HepG2 (cell line): ENCODE results near the gene MAPK9. TPM values are rescaled to one million over a fixed set of nuclear protein-coding genes. Genes with fewer than 3 reads are reported as not detected.

Experiments used
- ATAC-seq: fragments of 200-7000 bp; cut with Tn5 transposase; 3 replicates; pipeline ENCODE4 v1.9.1; 2020; ENCODE audit warnings: mild to moderate bottlenecking, moderate library complexity
- BruUV-seq: library from RNA; stranded (reverse); fragments of 400-500 nt; replicated peaks from 2 replicates; lab custom pipeline; 2021; lab: Mats Ljungman, UMichigan
- CTCF ChIA-PET: fragments of 300-600 bp; formaldehyde crosslinking; extraction: SDS; loops from one replicate; lab custom pipeline; 2021; ENCODE audit warnings: low total read pairs, inconsistent platforms, low intra/inter-chr PET ratio; lab: Yijun Ruan, JAX
- POLR2A ChIA-PET: fragments of 350-600 bp; sonication (Branson Sonifier 250); formaldehyde crosslinking; loops from one replicate; lab custom pipeline; 2020; ENCODE audit warnings: antibody characterized with exemption, inconsistent platforms; lab: Yijun Ruan, JAX
- DNase-seq: peaks from one replicate; pipeline ENCODE4 v3.0.0-alpha.2; 2015; ENCODE audit warnings: low spot score
- FAIRE-seq: peaks from 3 replicates; lab custom pipeline; 2011; peaks lifted over from hg19 to GRCh38; lab: Jason Lieb, UNC
- H2AFZ ChIP-seq: one replicate; pipeline ENCODE4 v1.6.1; 2011; ENCODE audit warnings: low read length, inconsistent platforms
- H3K27ac ChIP-seq: fragments of 300-600 bp; 3 replicates; pipeline ENCODE4 v1.8.0; 2011; ENCODE audit warnings: mixed run types, mild to moderate bottlenecking, mixed read lengths, low read length, inconsistent platforms; ENCODE audit not compliant: insufficient read depth; ENCODE audit errors: extremely low read length
- H3K27me3 ChIP-seq, 2 experiments: fragments of 200-600 bp in 1 of 2; 2 replicates in 1 of 2; 3 replicates in 1 of 2; pipeline versions ENCODE4 v1.6.0 to v1.8.0; 2011; ENCODE audit warnings: low read length in 2 of 2, mild to moderate bottlenecking in 2 of 2, moderate library complexity in 2 of 2, inconsistent platforms in 1 of 2; ENCODE audit not compliant: insufficient read depth in 2 of 2, control insufficient read depth in 1 of 2
- H3K36me3 ChIP-seq, 2 experiments: fragments of 200-600 bp in 1 of 2; replicated peaks in 1 of 2; 2 replicates in 1 of 2; 3 replicates in 1 of 2; pipeline versions ENCODE4 v1.5.1 to v1.8.0; 2011; ENCODE audit warnings: low read length in 2 of 2, inconsistent platforms in 1 of 2; ENCODE audit not compliant: insufficient read depth in 2 of 2, control insufficient read depth in 1 of 2
- H3K4me1 ChIP-seq: 2 replicates; pipeline ENCODE4 v1.5.1; 2012; ENCODE audit warnings: low read length, inconsistent platforms; ENCODE audit not compliant: insufficient read depth
- H3K4me2 ChIP-seq: 2 replicates; pipeline ENCODE4 v1.6.0; 2011; ENCODE audit warnings: low read depth, low read length, inconsistent platforms
- H3K4me3 ChIP-seq, 3 experiments: fragments of 200-600 bp in 1 of 3; sonication (generic), shearing (Covaris generic) in 1 of 3; replicated peaks in 1 of 3; 2 replicates each; pipeline ENCODE4 v1.5.1; 2011 to 2016; ENCODE audit warnings: low read length in 3 of 3, inconsistent platforms in 2 of 3, low read depth in 2 of 3, mild to moderate bottlenecking in 2 of 3, control low read depth in 1 of 3, mixed read lengths in 1 of 3; ENCODE audit not compliant: insufficient read depth in 1 of 3
- H3K79me2 ChIP-seq: one replicate; pipeline ENCODE4 v1.6.1; 2011; ENCODE audit warnings: low read length, inconsistent platforms; ENCODE audit not compliant: insufficient read depth
- H3K9ac ChIP-seq: 2 replicates; pipeline ENCODE4 v1.6.0; 2011; ENCODE audit warnings: mild to moderate bottlenecking, low read depth, low read length, inconsistent platforms; ENCODE audit not compliant: insufficient read depth
- H3K9me3 ChIP-seq: 2 replicates; pipeline ENCODE4 v1.5.1; 2012; ENCODE audit warnings: mild to moderate bottlenecking, low read length
- H4K20me1 ChIP-seq: 2 replicates; pipeline ENCODE4 v1.6.0; 2011; ENCODE audit warnings: inconsistent platforms, mild to moderate bottlenecking, low read length, moderate library complexity; ENCODE audit not compliant: insufficient read depth
- CTCF ChIP-seq: sonication (generic); formaldehyde crosslinking; IDR thresholded peaks from 2 replicates; pipeline ENCODE4 v1.5.0; 2020; ENCODE audit warnings: mild to moderate bottlenecking, missing genetic modification reagents, moderate library complexity
- GATAD1 ChIP-seq: IDR thresholded peaks from 2 replicates; pipeline ENCODE4 v1.6.1; 2016; ENCODE audit warnings: missing genetic modification reagents, missing compliant biosample characterization
- LCORL ChIP-seq, 2 experiments: fragments of 450-650 bp in 1 of 2; sonication (generic) in 1 of 2; formaldehyde crosslinking in 1 of 2; IDR thresholded peaks; 2 replicates each; pipeline versions ENCODE4 v1.5.0 to v1.6.1; 2017 to 2020; ENCODE audit warnings: antibody characterized with exemption in 1 of 2, missing genetic modification reagents in 1 of 2
- PCBP1 ChIP-seq: fragments of 200-400 bp; formaldehyde crosslinking; IDR thresholded peaks from 2 replicates; pipeline ENCODE4 v1.6.1; 2017; ENCODE audit warnings: mild to moderate bottlenecking, low read depth, low read length, borderline replicate concordance
- RAD21 ChIP-seq: fragments of 450-650 bp; formaldehyde crosslinking; IDR thresholded peaks from 2 replicates; pipeline ENCODE4 v1.5.0; 2020; ENCODE audit warnings: mild to moderate bottlenecking
- RBM39 ChIP-seq: fragments of 200-400 bp; formaldehyde crosslinking; IDR thresholded peaks from one replicate; pipeline ENCODE4 v1.6.1; 2018; ENCODE audit warnings: antibody characterized with exemption, mild to moderate bottlenecking, low read depth, low read length; ENCODE audit not compliant: poor library complexity, severe bottlenecking
- SIX4 ChIP-seq: sonication (generic); formaldehyde crosslinking; IDR thresholded peaks from 2 replicates; pipeline ENCODE4 v1.4.0; 2020; ENCODE audit warnings: missing genetic modification reagents
- STAG1 ChIP-seq: sonication (generic); formaldehyde crosslinking; IDR thresholded peaks from 2 replicates; pipeline ENCODE4 v1.4.0; 2020; ENCODE audit warnings: missing genetic modification reagents
- ZKSCAN1 ChIP-seq: fragments of 150-350 bp; IDR thresholded peaks from 2 replicates; pipeline ENCODE4 v1.6.1; 2014; ENCODE audit warnings: low read length
- ZMYM3 ChIP-seq: sonication (generic); formaldehyde crosslinking; IDR thresholded peaks from 2 replicates; pipeline ENCODE4 v1.5.1; 2020; ENCODE audit warnings: mild to moderate bottlenecking, missing genetic modification reagents
- ZNF383 ChIP-seq: sonication (generic); formaldehyde crosslinking; IDR thresholded peaks from 2 replicates; pipeline ENCODE4 v1.4.0; 2020; ENCODE audit warnings: missing genetic modification reagents, mild to moderate bottlenecking, borderline replicate concordance
- ZNF570 ChIP-seq: sonication (generic); formaldehyde crosslinking; IDR thresholded peaks from 2 replicates; pipeline ENCODE4 v1.4.0; 2020; ENCODE audit warnings: mild to moderate bottlenecking, missing genetic modification reagents, borderline replicate concordance
- ZNF572 ChIP-seq: sonication (generic); formaldehyde crosslinking; IDR thresholded peaks from 2 replicates; pipeline ENCODE4 v1.5.1; 2020; ENCODE audit warnings: mild to moderate bottlenecking, missing genetic modification reagents
- ZNF770 ChIP-seq: sonication (generic); formaldehyde crosslinking; IDR thresholded peaks from 2 replicates; pipeline ENCODE4 v1.5.0; 2020; ENCODE audit warnings: mild to moderate bottlenecking, missing genetic modification reagents
- ZNF850 ChIP-seq: sonication (generic); formaldehyde crosslinking; conservative IDR thresholded peaks from 2 replicates; pipeline ENCODE4 v1.9.0; 2021; ENCODE audit warnings: mild to moderate bottlenecking, missing genetic modification reagents
- WGBS: methylation state at CpG from one replicate; pipeline ENCODE4 v1.1.6; 2017; ENCODE audit warnings: low lambda C conversion rate; 5-methylcytosine and 5-hydroxymethylcytosine counted together
- in situ Hi-C: cut with HindIII; loops from 2 replicates; pipeline ENCODE4 v1.10.0; 2017; ENCODE audit warnings: low pct_unique_long_range_greater_than_20kb; ENCODE audit not compliant: extremely low pct_ligation_motif_present
- intact Hi-C: fragments of 100-400 bp; cut with micrococcal nuclease; formaldehyde crosslinking; loops from one replicate; pipeline ENCODE4 v1.10.0; 2022; ENCODE audit not compliant: unreplicated experiment
- polyA plus RNA-seq, 8 experiments: library from polyadenylated mRNA; depleted of rRNA in 3 of 8; stranded (reverse) in 7 of 8; unstranded in 1 of 8; fragments of >200 nt; fragmentation: Illumina TruSeq in 4 of 8; extraction: Trizol in 4 of 8; gene quantifications; 2 replicates each; pipeline versions ENCODE4 v1.2.1 to v1.2.3, GENCODE V29; 2011 to 2016; ENCODE audit warnings: low read depth in 4 of 8, missing spikeins in 1 of 8, mixed read lengths in 1 of 8; ENCODE audit not compliant: insufficient read depth in 1 of 8
- total RNA-seq, 5 experiments: library from RNA; depleted of rRNA; stranded (reverse); fragments of >200 nt; fragmentation: Illumina TruSeq; extraction: Trizol; gene quantifications; 2 replicates each; pipeline ENCODE4 v1.2.3, GENCODE V29; 2016; ENCODE audit warnings: low read depth in 1 of 5

Gene MAPK9
- total and polyA plus RNA-seq, 2 of the 13 experiments (the other 11 are each of a cell fraction or from before 2014, with no cell fraction given): 30.1 to 56.1 TPM

GRCh38 chr5:180201051-180201987 lies 90.6 kb downstream of the MAPK9 start:
- Histone ChIP-seq H3K79me2 (no peaks in the 10 kb centered on the region), H3K27ac (no peak overlapping the region), H3K4me1 (no peaks in the 10 kb centered on the region), H3K36me3 (no peaks in the 10 kb centered on the region), H3K9ac (no peak overlapping the region), H4K20me1 (no peaks in the 10 kb centered on the region), H2AFZ (no peak overlapping the region), H3K27me3 (peaks cover 0 to 22% of the 10 kb centered on the region in 2 experiments; a peak in 3 of 5 replicates), H3K4me2 (0 out of 2 replicates have a peak overlapping the region, but pooled peaks have one; percentile 15), H3K4me3 (no peak overlapping the region), H3K9me3 (no peaks in the 10 kb centered on the region)
- WGBS: 49% methylated on average over 23 of the region's 23 CpGs
- TF ChIP-seq ZNF383 (CRISPR knock-in tag) (no peak), LCORL (IDR thresholded peaks at IDR 0.05) (no peak), LCORL (CRISPR knock-in tag; IDR thresholded peaks at IDR 0.05) (0 out of 2 replicates have a peak, but pooled peaks have one; percentile 17), ZKSCAN1 (peak; percentile 91), GATAD1 (CRISPR knock-in tag) (no peak), ZNF770 (0 out of 2 replicates have a peak, but pooled peaks have one; percentile 15), RAD21 (CRISPR knock-in tag) (peak; percentile 25; the same call in 1 of the 2 replicates), ZNF572 (CRISPR knock-in tag) (0 out of 2 replicates have a peak, but pooled peaks have one; percentile 31), ZMYM3 (CRISPR knock-in tag) (no peak), SIX4 (CRISPR knock-in tag) (no peak), ZNF570 (CRISPR knock-in tag) (no peak), ZNF850 (CRISPR knock-in tag) (no peak), STAG1 (CRISPR knock-in tag) (peak; percentile 72), PCBP1 (no peak), RBM39 (no peak), CTCF (peak; percentile 77)
- peak; percentile 50; the same call in 2 of the 3 replicates for ATAC-seq
- ChIA-PET CTCF (interaction anchor here (1.2 kb wide), 1 partner anchor 270 kb away, joined by 4 read pairs; no protein-coding TSS in a partner anchor), POLR2A (no interaction called here)
- no peak for FAIRE-seq
- in situ Hi-C loops: loop anchor here (10.0 to 25.0 kb wide), 2 partner anchors 123 to 261 kb away; no protein-coding TSS in a partner anchor
- intact Hi-C loops: loop anchor here (5.0 to 10.0 kb wide), 3 partner anchors 77 to 126 kb away; partner anchors contain the start of gene MAPK9
- DNase-seq: peak; percentile 15
- BruUV-seq: no TSS peak
